ENCODE measurements around the gene MARF1.
"Not testable (repeated sequence)": the region's sequence is repeated elsewhere in the genome, so short reads cannot be mapped to it uniquely, and the experiment has no call there.

MARF1 gene

GRCh38 chr16:15618392-15618791 lies 24.6 kb downstream of the MARF1 start:
- no peak for DNase-seq

GRCh38 chr16:15617901-15618300 lies 25.1 kb downstream of the MARF1 start:
- DNase-seq, result no peak

GRCh38 chr16:15616475-15617165 lies 26.3 kb downstream of the MARF1 start:
- no peak for DNase-seq

- DNase-seq, result no peak
These were observed 26.9 kb downstream of the MARF1 start for GRCh38 chr16:15616012-15616411.

- DNase-seq, result no peak
These were observed 29.3 kb downstream of the MARF1 start for GRCh38 chr16:15613676-15614075.

GRCh38 chr16:15611610-15612009 lies 31.3 kb downstream of the MARF1 start:
- DNase-seq, result no peak

- no peak for DNase-seq
These were observed 32.5 kb downstream of the MARF1 start for GRCh38 chr16:15610369-15610871.

- DNase-seq, result no peak
These were observed 33.7 kb downstream of the MARF1 start for GRCh38 chr16:15609286-15609649.

GRCh38 chr16:15608398-15609285 lies 34.3 kb downstream of the MARF1 start:
- DNase-seq, result no peak

GRCh38 chr16:15607700-15608396 lies 35.1 kb downstream of the MARF1 start:
- DNase-seq, result no peak

GRCh38 chr16:15607221-15607699 lies 35.7 kb downstream of the MARF1 start:
- not testable (repeated sequence) for DNase-seq

GRCh38 chr16:15606518-15607220 lies 36.3 kb downstream of the MARF1 start:
- DNase-seq, result no peak

- no peak for DNase-seq
These were observed 37.0 kb downstream of the MARF1 start for GRCh38 chr16:15605839-15606517.

- DNase-seq, result no peak
These were observed 38.2 kb downstream of the MARF1 start for GRCh38 chr16:15604460-15605440.

- DNase-seq, result no peak
These were observed 40.5 kb downstream of the MARF1 start for GRCh38 chr16:15602285-15603044.

- no peak for DNase-seq
These were observed 41.6 kb downstream of the MARF1 start for GRCh38 chr16:15601212-15601879.

- no peak for DNase-seq
These were observed 43.5 kb downstream of the MARF1 start for GRCh38 chr16:15599303-15600070.

GRCh38 chr16:15598648-15599190 lies 44.2 kb downstream of the MARF1 start:
- DNase-seq, result no peak

Data from activated gamma-delta T cell (primary cell).